Stimulated activated CD4-positive, alpha-beta T cell treated with anti-CD3 and anti-CD28 coated beads, Interleukin-4, amount 100 ng/mL, for 48 hours (primary cell): ENCODE measurements around the gene TRIO.

Source experiments
- DNase-seq, 2 donors: peaks; one replicate each; pipeline ENCODE4 v3.0.0-alpha.2; 2020; ENCODE audit warnings: low read depth in 2 of 2

TRIO gene

GRCh38 chr5:14411216-14411615 is 268.1 kb downstream of the TRIO start:
- no peak for DNase-seq

- peak in 1 of 2 donors; percentile 24 for DNase-seq
These were observed 270.2 kb downstream of the TRIO start for GRCh38 chr5:14413331-14413750.

GRCh38 chr5:14414007-14414406 is 270.9 kb downstream of the TRIO start:
- DNase-seq = no peak

- no peak for DNase-seq
These were observed 271.5 kb downstream of the TRIO start for GRCh38 chr5:14414656-14415023.

- DNase-seq = peak in 1 of 2 donors; percentile 19
These were observed 272.0 kb downstream of the TRIO start for GRCh38 chr5:14415024-14415697.

GRCh38 chr5:14415698-14416074 is 272.5 kb downstream of the TRIO start:
- no peak for DNase-seq

GRCh38 chr5:14416621-14417275 is 273.6 kb downstream of the TRIO start:
- DNase-seq = no peak

GRCh38 chr5:14417276-14417730 is 274.2 kb downstream of the TRIO start:
- no peak for DNase-seq

- no peak for DNase-seq
These were observed 274.9 kb downstream of the TRIO start for GRCh38 chr5:14417792-14418765.

GRCh38 chr5:14419686-14420085 is 276.5 kb downstream of the TRIO start:
- DNase-seq = no peak

- DNase-seq = no peak
These were observed 277.1 kb downstream of the TRIO start for GRCh38 chr5:14420101-14420811.

GRCh38 chr5:14421851-14422250 is 278.7 kb downstream of the TRIO start:
- DNase-seq = no peak

GRCh38 chr5:14424011-14424685 is 281.0 kb downstream of the TRIO start:
- DNase-seq = no peak

- DNase-seq = no peak
These were observed 282.4 kb downstream of the TRIO start for GRCh38 chr5:14425559-14425958.

GRCh38 chr5:14426521-14426920 is 283.4 kb downstream of the TRIO start:
- no peak for DNase-seq

- no peak for DNase-seq
These were observed 285.4 kb downstream of the TRIO start for GRCh38 chr5:14428302-14429081.

- DNase-seq = no peak
These were observed 286.2 kb downstream of the TRIO start for GRCh38 chr5:14429101-14430050.

- no peak for DNase-seq
These were observed 288.4 kb downstream of the TRIO start for GRCh38 chr5:14431534-14431933.

GRCh38 chr5:14432931-14433589 is 289.9 kb downstream of the TRIO start:
- no peak for DNase-seq
